Left ventricle myocardium superior (tissue), 1 donor: ENCODE data around the gene SPIN2A. TPM values are rescaled to one million over a fixed set of nuclear protein-coding genes. Genes with fewer than 3 reads are reported as not detected.
"Not testable (repeated sequence)": the region's sequence is repeated elsewhere in the genome, so short reads cannot be mapped to it uniquely, and the experiment has no call there.

Source experiments
- ATAC-seq: fragments of 200-7000 bp; cut with Tn5 transposase; one replicate; pipeline ENCODE4 v1.9.1; 2020; ENCODE audit warnings: mild to moderate bottlenecking, moderate library complexity
- DNase-seq: peaks from one replicate; pipeline ENCODE4 v3.0.0-alpha.2; 2020
- intact Hi-C: fragments of 100-400 bp; cut with micrococcal nuclease; formaldehyde crosslinking; loops from one replicate; pipeline ENCODE4 v1.11.0; 2022
- long read RNA-seq: library from polyadenylated mRNA; unstranded; transcript quantifications from one replicate; pipeline ENCODE4 v2.0.0, GENCODE V29; 2021
- total RNA-seq: library from RNA; stranded (reverse); fragmentation: NEBNext Ultra II Directional; extraction: Animal tissue kit (Norgen Biotek cat#: 25700); gene quantifications from one replicate; pipeline ENCODE4 v1.2.1, GENCODE V29; 2021
- donor health status: DM: no; HTN: yes; CAD: no; lungs with severe emphysema.

SPIN2A gene
- total RNA-seq = 0.22 TPM
- long read RNA-seq = 0 reads

- ATAC-seq = peak; percentile 48
- intact Hi-C loops, DNase-seq: not testable (repeated sequence)
Observed at GRCh38 chrX:57137073-57137472, at the start of gene SPIN2A. Gene SPIN2A (minus strand): TSS chrX:57137397. CDS start chrX:57136597, 800 bp downstream.

GRCh38 chrX:57178605-57179004, 41.4 kb upstream of the SPIN2A start:
- ATAC-seq (no peak), DNase-seq (no peak)
- intact Hi-C loops = no loop called here

GRCh38 chrX:57177070-57177469, 39.9 kb upstream of the SPIN2A start:
- intact Hi-C loops = no loop called here
- DNase-seq (no peak), ATAC-seq (no peak)

GRCh38 chrX:57172544-57172943, 35.3 kb upstream of the SPIN2A start:
- intact Hi-C loops = no loop called here
- peak; percentile 77 for ATAC-seq

GRCh38 chrX:57156397-57157049, 19.3 kb upstream of the SPIN2A start:
- ATAC-seq (no peak), DNase-seq (no peak)
- intact Hi-C loops = no loop called here

More at GRCh38 chrX:57172544-57172943, 35.3 kb upstream of the SPIN2A start:
- peak; percentile 48 for DNase-seq

- intact Hi-C loops = no loop called here
- ATAC-seq = no peak
Observed at GRCh38 chrX:57155171-57155570, 18.0 kb upstream of the SPIN2A start.

GRCh38 chrX:57152222-57152621, 15.0 kb upstream of the SPIN2A start:
- DNase-seq, ATAC-seq, intact Hi-C loops: not testable (repeated sequence)

More at GRCh38 chrX:57155171-57155570, 18.0 kb upstream of the SPIN2A start:
- DNase-seq = no peak

GRCh38 chrX:57138674-57139073, 1.5 kb upstream of the SPIN2A start:
- intact Hi-C loops = no loop called here
- ATAC-seq (no peak), DNase-seq (no peak)

- intact Hi-C loops = no loop called here
- ATAC-seq (no peak), DNase-seq (no peak)
Observed at GRCh38 chrX:57137501-57137900, 304 bp upstream of the SPIN2A start.

GRCh38 chrX:57136589-57136988, 608 bp downstream of the SPIN2A start:
- DNase-seq, intact Hi-C loops: not testable (repeated sequence)
- ATAC-seq = peak; percentile 50

GRCh38 chrX:57135287-57135686, 1.9 kb downstream of the SPIN2A start:
- ATAC-seq (no peak), DNase-seq (no peak)
- intact Hi-C loops = no loop called here

GRCh38 chrX:57134702-57135101, 2.5 kb downstream of the SPIN2A start:
- intact Hi-C loops = no loop called here
- no peak for DNase-seq
- no peak for ATAC-seq

- intact Hi-C loops = no loop called here
- ATAC-seq (no peak), DNase-seq (no peak)
Observed at GRCh38 chrX:57133706-57134105, 3.5 kb downstream of the SPIN2A start.

GRCh38 chrX:57133284-57133683, 3.9 kb downstream of the SPIN2A start:
- DNase-seq, intact Hi-C loops, ATAC-seq: not testable (repeated sequence)

- intact Hi-C loops = no loop called here
- DNase-seq = no peak
- no peak for ATAC-seq
Observed at GRCh38 chrX:57132046-57132445, 5.2 kb downstream of the SPIN2A start.

- intact Hi-C loops = no loop called here
- ATAC-seq (no peak), DNase-seq (no peak)
Observed at GRCh38 chrX:57121816-57122215, 15.4 kb downstream of the SPIN2A start.

GRCh38 chrX:57121162-57121755, 15.9 kb downstream of the SPIN2A start, which contains the start of gene SPIN2B:
Gene SPIN2B (minus strand): TSS chrX:57121548.
- ATAC-seq = peak; percentile 100
- peak; percentile 86 for DNase-seq
- intact Hi-C loops = no loop called here

GRCh38 chrX:57120619-57121161, 16.5 kb downstream of the SPIN2A start:
- peak; percentile 49 for ATAC-seq
- DNase-seq, intact Hi-C loops: not testable (repeated sequence)

GRCh38 chrX:57119416-57119815, 17.8 kb downstream of the SPIN2A start:
- ATAC-seq = no peak
- no peak for DNase-seq
- intact Hi-C loops = loop anchor here (10.0 kb wide), 1 partner anchor 455 kb away; no protein-coding TSS in a partner anchor

- not testable (repeated sequence) for ATAC-seq, DNase-seq
- intact Hi-C loops = loop anchor here (10.0 kb wide), 1 partner anchor 457 kb away; no protein-coding TSS in a partner anchor
Observed at GRCh38 chrX:57117566-57117965, 19.6 kb downstream of the SPIN2A start.
